GM12875 (cell line): ENCODE results near the gene KRTAP5-3.

Source experiments
- H3K4me3 ChIP-seq: one replicate; pipeline ENCODE4 v1.5.1; 2011; ENCODE audit warnings: low read depth, low read length, control low read depth
- CTCF ChIP-seq: IDR thresholded peaks from 2 replicates; pipeline ENCODE4 v1.5.1; 2011; ENCODE audit warnings: low read depth, mild to moderate bottlenecking, control low read depth, inconsistent platforms, low read length, moderate library complexity, borderline replicate concordance; ENCODE audit not compliant: insufficient read depth

Gene KRTAP5-3

DNA sequence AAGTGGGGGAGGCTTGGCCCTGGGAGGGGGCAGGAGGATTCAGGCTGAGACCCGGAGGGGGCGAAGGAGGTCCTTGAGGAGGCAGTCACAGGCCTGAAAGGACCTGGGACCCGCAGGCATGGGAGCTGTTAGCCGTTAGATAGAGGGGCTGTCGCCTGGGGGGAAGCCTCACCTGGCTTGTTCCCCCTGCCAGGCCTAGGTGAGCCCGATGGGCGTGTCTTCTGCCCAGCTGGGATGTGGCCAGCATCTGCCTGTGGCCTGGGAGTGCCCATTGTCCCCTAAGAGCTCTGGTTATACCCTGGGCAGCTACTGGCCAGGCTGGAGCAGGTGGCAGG lies 34.4 kb downstream of the KRTAP5-3 start:
- no peak overlapping the region for H3K4me3 ChIP-seq

DNA sequence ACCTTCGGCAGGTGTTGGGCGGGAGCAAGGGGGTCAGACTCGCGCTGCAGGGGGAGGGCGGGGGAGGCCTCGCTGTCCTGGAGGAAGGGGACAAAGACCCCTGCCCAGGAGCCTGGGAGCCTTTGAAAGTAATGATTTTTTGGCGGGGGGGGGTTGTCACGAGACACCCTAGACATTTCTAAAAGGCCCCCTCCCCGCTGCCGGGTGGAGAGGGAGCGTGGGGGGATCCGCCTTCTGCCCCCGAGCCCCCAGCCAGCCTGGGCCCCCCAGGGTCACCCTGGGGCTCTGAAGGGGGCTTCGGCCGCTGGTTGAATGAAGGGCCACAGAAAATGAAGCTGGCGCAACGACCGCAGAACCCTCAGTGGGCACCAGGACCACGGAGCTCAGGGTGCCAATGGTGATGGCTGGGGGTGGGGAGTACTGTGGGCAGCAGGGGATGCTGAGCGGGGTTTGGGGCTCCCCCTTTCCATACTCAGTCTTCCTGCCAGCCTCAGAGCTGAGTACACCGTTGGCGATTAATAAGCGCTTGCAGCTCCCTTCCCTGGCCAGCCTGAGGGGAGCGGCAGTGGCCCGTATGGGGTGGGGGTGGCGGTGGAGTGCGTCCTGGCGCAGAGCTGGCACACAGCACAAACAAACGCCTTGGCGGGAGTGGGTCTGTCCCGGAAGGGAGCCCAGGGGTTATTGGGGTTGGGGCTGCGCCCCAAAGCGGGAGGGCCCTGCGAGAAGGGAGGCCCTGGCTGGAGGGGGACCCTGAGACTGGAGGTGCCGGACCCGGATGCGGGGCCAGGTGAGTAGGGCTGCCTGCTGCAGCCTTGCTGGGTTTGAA lies 35.0 kb downstream of the KRTAP5-3 start:
- H3K4me3 ChIP-seq: no peak overlapping the region
- no peak for TF ChIP-seq CTCF

More for the DNA sequence above, 34.4 kb downstream of the KRTAP5-3 start:
- TF ChIP-seq CTCF: no peak

- no peak within 1 kb of the TSS for H3K4me3 ChIP-seq
- TF ChIP-seq CTCF: no peak
Observed at GRCh38 chr11:1572197-1573076, 35.8 kb downstream of the KRTAP5-3 start, which contains the start of gene DUSP8. TSS of gene DUSP8 (minus strand) at chr11:1572271. CDS start at chr11:1565826, 6,445 bp downstream.

DNA sequence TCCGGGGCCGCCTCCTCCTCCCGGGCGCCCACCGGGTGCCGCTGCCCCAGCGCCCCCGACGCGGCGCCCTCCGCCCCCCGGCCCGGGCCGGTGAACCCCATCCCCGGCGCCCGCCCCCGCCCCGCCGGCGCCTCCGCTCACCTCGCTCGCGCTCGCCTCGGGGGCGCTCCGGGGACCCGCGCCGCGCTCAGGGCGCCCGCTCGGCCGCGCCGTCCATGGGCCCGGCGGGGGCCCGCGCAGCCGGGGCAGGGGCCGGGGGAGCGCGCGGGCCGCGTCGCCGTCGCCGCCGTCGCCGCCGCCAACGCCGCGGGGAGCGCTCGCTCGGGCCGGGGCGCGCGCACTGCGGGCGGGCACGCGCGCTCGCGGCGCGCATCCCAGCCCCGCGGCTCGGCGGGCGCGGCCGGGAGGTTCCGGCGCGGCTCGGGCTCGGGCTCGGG lies 36.5 kb downstream of the KRTAP5-3 start:
- no peak for TF ChIP-seq CTCF
- H3K4me3 ChIP-seq: no peak overlapping the region

DNA sequence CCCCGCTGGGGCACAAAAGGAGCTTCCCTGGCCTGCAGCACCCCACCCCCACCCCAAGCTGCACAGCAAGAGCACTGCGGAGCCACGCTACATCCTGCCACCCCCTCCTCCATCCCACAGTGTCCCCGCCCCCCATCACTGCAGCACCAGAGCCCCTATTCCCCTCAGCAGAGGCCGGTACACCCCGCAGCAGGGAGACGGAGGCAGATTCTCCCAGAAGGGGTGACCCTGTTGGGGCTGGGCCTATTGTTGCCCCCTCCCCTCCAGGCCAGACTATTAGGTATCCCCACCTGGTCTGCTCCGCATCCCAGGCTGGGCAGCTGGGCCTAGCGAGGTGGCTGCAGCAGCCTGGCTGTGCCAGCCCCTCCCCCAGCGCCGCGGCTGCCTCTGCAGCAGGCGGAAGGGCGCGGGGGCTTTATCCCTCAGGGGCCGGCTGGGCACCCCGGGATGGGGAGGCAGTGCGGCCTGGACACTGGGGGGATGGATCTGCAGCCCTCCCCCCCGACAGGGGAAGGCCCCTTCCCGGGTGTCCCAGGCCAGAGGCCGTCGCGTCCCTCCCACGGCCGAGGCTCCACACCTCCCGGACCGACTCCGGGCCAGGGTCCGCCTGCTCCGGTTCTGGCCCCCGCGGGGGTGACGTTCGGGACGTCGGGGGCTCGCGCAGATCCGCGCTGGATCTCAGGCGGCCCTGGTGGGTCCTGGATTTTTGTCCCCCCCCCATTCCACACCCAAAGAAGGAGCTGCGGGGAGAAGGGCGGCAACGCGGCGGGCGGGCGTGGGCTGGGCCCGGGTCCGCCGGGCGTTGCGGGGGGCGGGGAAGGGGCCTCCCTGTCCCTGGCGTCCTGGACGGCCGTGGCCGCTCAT lies 37.1 kb downstream of the KRTAP5-3 start:
- H3K4me3 ChIP-seq: no peak overlapping the region
- TF ChIP-seq CTCF: no peak

DNA sequence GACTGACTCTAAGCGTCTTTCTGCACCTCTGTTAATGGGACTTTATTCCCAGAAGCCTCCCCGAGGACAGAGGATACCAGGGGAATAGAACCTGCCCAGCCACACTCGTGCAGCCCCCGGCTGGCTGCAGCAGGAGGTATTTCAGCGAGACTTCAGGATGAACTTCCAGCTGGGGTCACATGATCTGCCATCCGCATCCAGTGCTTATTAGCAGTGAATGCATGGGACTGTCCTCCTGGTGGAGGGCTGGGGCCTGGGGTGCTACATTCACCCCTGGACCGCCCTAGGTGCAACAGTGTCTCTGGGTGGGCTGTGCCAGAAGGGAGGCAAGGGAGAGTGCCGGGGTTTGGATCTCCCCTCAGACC lies 37.8 kb downstream of the KRTAP5-3 start:
- no peak overlapping the region for H3K4me3 ChIP-seq
- no peak for TF ChIP-seq CTCF
